Adrenal gland (tissue), 5 donors: ENCODE measurements around the gene PCDHA8.

Source experiments
- CTCF ChIP-seq, 6 experiments: fragments of 450-650 bp in 4 of 6; fragments of 200-600 bp in 2 of 6; sonication (generic) in 1 of 6; IDR thresholded peaks; 1 replicate in 5 of 6; 2 replicates in 1 of 6; pipeline versions ENCODE4 v1.5.1 to v1.8.0; 2016 to 2021; ENCODE audit warnings: antibody characterized with exemption in 6 of 6, mild to moderate bottlenecking in 2 of 6, moderate library complexity in 1 of 6
- POLR2A ChIP-seq, 2 donors: fragments of 450-650 bp; IDR thresholded peaks; one replicate each; pipeline ENCODE4 v1.6.1; 2017; ENCODE audit warnings: antibody characterized with exemption in 2 of 2, mild to moderate bottlenecking in 2 of 2, moderate library complexity in 1 of 2
- donor health status: DM: no; HTN: no; CAD: no.

- TF ChIP-seq POLR2A (IDR thresholded peaks at IDR 0.05) (no peak), CTCF (IDR thresholded peaks at IDR 0.05) (no peak)
Measured at GRCh38 chr5:140801494-140801841, 39.5 kb upstream of the PCDHA8 start.
